ENCODE results near the gene SLC35D1. TPM values are rescaled to one million over a fixed set of nuclear protein-coding genes. Genes with fewer than 3 reads are reported as not detected.

SLC35D1 gene
- total RNA-seq, 2 experiments from 2014 or later = 8.1 to 9.1 TPM

DNA sequence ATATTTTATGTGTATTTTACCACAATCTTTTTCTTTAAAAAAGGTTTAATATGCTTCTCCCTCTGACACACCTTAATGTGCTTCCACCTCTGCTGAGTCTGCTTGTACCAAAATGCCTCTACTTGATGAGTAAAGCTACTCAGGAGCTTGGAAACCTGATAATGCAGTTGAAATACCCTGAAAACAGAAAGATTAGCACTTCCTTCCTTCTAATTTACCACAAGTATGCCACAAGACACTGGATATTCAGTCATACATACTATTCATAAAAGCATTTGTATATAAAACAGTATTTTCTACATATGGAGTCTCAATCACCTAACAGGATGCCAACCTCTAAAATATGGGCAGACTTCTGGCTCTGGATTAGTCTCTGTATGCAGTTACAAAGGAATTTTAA lies 55.0 kb downstream of the SLC35D1 start:
- DNase-seq (no peak), ATAC-seq (ENCODE audit: poor library complexity) (no peak)
- ChIA-PET CTCF (no interaction called here), POLR2A (no interaction called here)
- H3K27me3 Mint-ChIP-seq = no peaks in the 10 kb centered on the region
- H3K4me1 Mint-ChIP-seq (ENCODE audit: low read depth) = peaks cover 34% of the 10 kb centered on the region
- Histone ChIP-seq H3K4me3 (ENCODE audit: low read length) (no peak overlapping the region), H3K36me3 (ENCODE audit: insufficient read depth, low read length) (peaks cover 14% of the 10 kb centered on the region), H3K9me3 (ENCODE audit: control insufficient read depth in 1 of 2, insufficient read depth in 1 of 2, low read length in 2 of 2) (no peaks in the 10 kb centered on the region), H3K4me1 (ENCODE audit: insufficient read depth, low read length) (peaks cover 5% of the 10 kb centered on the region), H3K27me3 (ENCODE audit: control insufficient read depth in 1 of 2, insufficient read depth in 2 of 2, low read length in 2 of 2) (no peaks in the 10 kb centered on the region), H3K27ac (ENCODE audit: low read depth in 1 of 2, low read length in 2 of 2) (no peak overlapping the region)
- intact Hi-C loops (cut with DNase I, micrococcal nuclease) = loop anchor here (5.0 to 10.0 kb wide), 4 partner anchors 53 to 503 kb away; partner anchors contain the start of gene SLC35D1 (in 1 of the 2)
- no peaks in the 10 kb centered on the region for H3K9me3 Mint-ChIP-seq
- H3K36me3 Mint-ChIP-seq (ENCODE audit: low read depth) = peaks cover 54% of the 10 kb centered on the region
- peak overlapping the region; percentile 11 for H3K27ac Mint-ChIP-seq
- TF ChIP-seq CTCF (IDR thresholded peaks at IDR 0.05) = no peak
- H3K4me3 Mint-ChIP-seq = no peak overlapping the region

DNA sequence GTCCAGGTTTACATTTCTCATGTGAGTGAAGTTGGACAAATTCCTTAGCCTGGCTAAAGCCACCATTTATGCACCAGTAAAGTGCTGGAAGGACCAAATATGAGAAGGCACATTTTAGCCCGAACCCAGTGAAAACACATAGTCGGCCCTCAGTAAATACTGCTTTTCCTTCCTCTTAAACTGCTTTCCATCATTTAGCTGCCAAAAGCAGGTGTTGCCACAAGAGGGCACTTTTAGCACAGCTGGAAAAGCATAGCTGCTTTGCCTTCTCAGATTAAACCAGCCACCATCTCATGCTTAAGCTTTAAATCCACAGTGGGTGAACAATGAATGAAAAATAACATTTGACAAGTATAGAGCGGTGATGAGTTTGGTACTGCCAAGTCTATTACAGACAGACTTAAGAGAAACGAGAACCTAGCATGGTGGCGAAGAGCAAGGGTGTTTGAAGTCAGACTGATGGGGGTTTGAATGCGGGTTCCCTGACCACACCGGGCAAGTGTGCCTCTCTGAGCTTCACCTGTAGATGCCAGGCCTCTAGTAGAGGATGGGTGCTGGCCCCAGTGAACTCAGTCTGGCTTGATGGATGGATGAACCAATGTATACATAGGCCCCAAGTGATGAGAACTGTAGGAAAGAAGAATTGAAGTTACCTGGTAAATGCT lies 57.8 kb downstream of the SLC35D1 start:
- H3K4me1 Mint-ChIP-seq (ENCODE audit: low read depth) = peaks cover 28% of the 10 kb centered on the region
- Histone ChIP-seq H3K4me3 (ENCODE audit: low read length) (no peak overlapping the region), H3K27me3 (ENCODE audit: control insufficient read depth in 1 of 2, insufficient read depth in 2 of 2, low read length in 2 of 2) (no peaks in the 10 kb centered on the region), H3K36me3 (ENCODE audit: insufficient read depth, low read length) (no peaks in the 10 kb centered on the region), H3K27ac (ENCODE audit: low read depth in 1 of 2, low read length in 2 of 2) (no peak overlapping the region), H3K9me3 (ENCODE audit: control insufficient read depth in 1 of 2, insufficient read depth in 1 of 2, low read length in 2 of 2) (no peaks in the 10 kb centered on the region), H3K4me1 (ENCODE audit: insufficient read depth, low read length) (peaks cover 5% of the 10 kb centered on the region)
- peak overlapping the region; percentile 2 for H3K27ac Mint-ChIP-seq
- H3K9me3 Mint-ChIP-seq = no peaks in the 10 kb centered on the region
- TF ChIP-seq CTCF (IDR thresholded peaks at IDR 0.05) = peak; percentile 73
- intact Hi-C loops (cut with DNase I, micrococcal nuclease) = loop anchor here (1.0 to 10.0 kb wide), 6 partner anchors 56 to 506 kb away; partner anchors contain the start of gene SLC35D1 (in 1 of the 2)
- no peak overlapping the region for H3K4me3 Mint-ChIP-seq
- H3K36me3 Mint-ChIP-seq (ENCODE audit: low read depth) = peaks cover 30% of the 10 kb centered on the region
- peak; percentile 32 to 78 (median 52) for DNase-seq
- peak; percentile 89 for ATAC-seq (ENCODE audit: poor library complexity)
- POLR2A ChIA-PET = interaction anchor here (0.7 to 2.1 kb wide), 10 partner anchors 10 to 216 kb away, joined by 3 to 13 read pairs (median 4); partner anchors contain the start of genes DNAI4, MIER1 and SLC35D1
- CTCF ChIA-PET = interaction anchor here (0.6 to 2.3 kb wide), 6 partner anchors 10 to 234 kb away, joined by 3 to 22 read pairs (median 4); partner anchors contain the start of gene C1orf141
- H3K27me3 Mint-ChIP-seq = no peaks in the 10 kb centered on the region

DNA sequence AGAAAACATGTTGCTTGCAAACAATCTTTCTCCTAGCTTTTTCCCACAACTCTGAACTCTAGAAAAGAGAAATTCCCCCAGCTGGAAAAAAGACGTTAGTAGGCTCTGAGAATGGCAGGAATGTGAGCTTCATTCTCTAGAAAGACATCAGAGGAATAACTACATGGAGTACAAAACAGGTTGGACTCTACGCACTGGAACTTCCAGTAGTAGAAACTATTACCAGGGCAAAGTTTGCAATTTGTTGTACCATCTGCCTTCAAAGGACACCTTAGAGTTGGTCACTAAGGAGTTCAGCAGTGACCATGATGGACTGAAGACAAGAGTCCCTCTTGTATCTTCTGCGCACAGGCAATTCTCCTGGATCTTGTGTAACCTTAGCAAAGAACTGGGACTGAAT lies 60.9 kb downstream of the SLC35D1 start:
- Mint-ChIP-seq H3K4me1 (ENCODE audit: low read depth) (peaks cover 11% of the 10 kb centered on the region), H3K36me3 (ENCODE audit: low read depth) (peaks cover 35% of the 10 kb centered on the region), H3K4me3 (no peak overlapping the region), H3K9me3 (no peaks in the 10 kb centered on the region), H3K27me3 (no peaks in the 10 kb centered on the region), H3K27ac (no peak overlapping the region)
- ATAC-seq (ENCODE audit: poor library complexity) (no peak), DNase-seq (no peak)
- no peak for TF ChIP-seq CTCF (IDR thresholded peaks at IDR 0.05)
- no peak overlapping the region for H3K27ac ChIP-seq (ENCODE audit: low read depth in 1 of 2, low read length in 2 of 2)
- no peak overlapping the region for H3K4me3 ChIP-seq (ENCODE audit: low read length)
- intact Hi-C loops (cut with DNase I, micrococcal nuclease) = loop anchor here in 1 of 2 experiments (10.0 kb wide), 1 partner anchor 228 kb away; no protein-coding TSS in a partner anchor
- POLR2A ChIA-PET = no interaction called here
- no peaks in the 10 kb centered on the region for H3K27me3 ChIP-seq (ENCODE audit: control insufficient read depth in 1 of 2, insufficient read depth in 2 of 2, low read length in 2 of 2)
- H3K36me3 ChIP-seq (ENCODE audit: insufficient read depth, low read length) = peaks cover 21% of the 10 kb centered on the region
- CTCF ChIA-PET = no interaction called here
- peaks cover 5% of the 10 kb centered on the region for H3K4me1 ChIP-seq (ENCODE audit: insufficient read depth, low read length)
- no peaks in the 10 kb centered on the region for H3K9me3 ChIP-seq (ENCODE audit: control insufficient read depth in 1 of 2, insufficient read depth in 1 of 2, low read length in 2 of 2)
